Measurements from ENCODE around the gene TSEN2.
A peak's percentile ranks its signal among the peaks of the same experiment; 100 is the strongest.
"Not testable (repeated sequence)": the region's sequence is repeated elsewhere in the genome, so short reads cannot be mapped to it uniquely, and the experiment has no call there.

The TSEN2 gene

DNA sequence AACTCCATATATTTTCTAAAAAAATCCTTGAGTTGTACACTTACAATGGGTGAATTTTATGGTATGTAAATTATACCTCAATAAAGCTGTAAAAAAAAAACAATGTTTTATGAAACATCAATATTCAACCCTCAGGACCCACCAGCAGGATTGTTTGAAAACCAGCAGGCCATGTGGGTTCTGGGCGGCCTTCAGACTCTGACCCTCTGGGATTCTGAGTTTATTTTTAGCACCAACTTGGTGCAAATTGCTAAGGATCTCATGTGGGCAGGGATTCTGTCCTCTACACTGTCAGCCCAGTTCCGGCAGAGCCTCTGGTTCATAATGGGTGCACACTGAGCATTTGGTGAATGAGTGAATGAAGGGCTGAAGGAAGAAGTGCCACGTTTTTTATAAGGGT, 24.2 kb upstream of the TSEN2 start:
- DNase-seq (ENCODE audit: low spot score), result no peak
- no peak overlapping the region for H3K4me3 Mint-ChIP-seq
- no peaks in the 10 kb centered on the region for H3K27me3 Mint-ChIP-seq (ENCODE audit: low read depth)
- H3K4me1 Mint-ChIP-seq (ENCODE audit: low read depth), result peaks cover 8% of the 10 kb centered on the region
- H3K9me3 Mint-ChIP-seq, result no peaks in the 10 kb centered on the region
- no peak overlapping the region for H3K27ac Mint-ChIP-seq
- no peaks in the 10 kb centered on the region for H3K36me3 Mint-ChIP-seq (ENCODE audit: low read depth)

DNA sequence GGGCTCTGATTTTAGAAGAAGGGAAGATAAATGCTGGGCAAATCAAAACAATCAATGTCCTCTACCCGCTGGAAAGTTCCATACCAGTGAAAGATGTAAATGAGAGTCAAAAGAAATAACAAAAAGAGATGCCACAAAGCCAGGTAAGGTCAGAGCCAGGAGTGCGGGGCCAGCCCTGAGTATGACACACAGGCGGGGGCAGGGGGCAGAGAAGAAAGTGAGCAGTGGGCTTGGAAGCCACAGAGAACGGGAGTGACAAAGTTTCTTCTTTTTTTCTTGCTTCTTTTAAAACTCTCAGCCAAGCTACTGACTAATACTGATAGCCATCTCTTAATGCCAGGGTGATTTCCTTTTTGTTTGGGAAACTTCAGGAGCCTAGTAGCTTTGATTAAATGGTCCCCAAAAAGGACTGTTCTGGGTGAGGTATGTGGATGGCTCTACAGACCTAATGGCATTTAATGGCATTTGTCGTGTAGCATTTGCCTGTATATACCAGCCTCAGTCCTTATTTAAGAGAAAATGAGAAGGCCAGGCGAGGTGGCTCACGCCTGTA, 23.1 kb upstream of the TSEN2 start:
- Mint-ChIP-seq H3K9me3 (no peaks in the 10 kb centered on the region), H3K27ac (no peak overlapping the region), H3K4me3 (no peak overlapping the region), H3K27me3 (ENCODE audit: low read depth) (no peaks in the 10 kb centered on the region), H3K36me3 (ENCODE audit: low read depth) (no peaks in the 10 kb centered on the region), H3K4me1 (ENCODE audit: low read depth) (peaks cover 8% of the 10 kb centered on the region)
- DNase-seq (ENCODE audit: low spot score), result no peak

DNA sequence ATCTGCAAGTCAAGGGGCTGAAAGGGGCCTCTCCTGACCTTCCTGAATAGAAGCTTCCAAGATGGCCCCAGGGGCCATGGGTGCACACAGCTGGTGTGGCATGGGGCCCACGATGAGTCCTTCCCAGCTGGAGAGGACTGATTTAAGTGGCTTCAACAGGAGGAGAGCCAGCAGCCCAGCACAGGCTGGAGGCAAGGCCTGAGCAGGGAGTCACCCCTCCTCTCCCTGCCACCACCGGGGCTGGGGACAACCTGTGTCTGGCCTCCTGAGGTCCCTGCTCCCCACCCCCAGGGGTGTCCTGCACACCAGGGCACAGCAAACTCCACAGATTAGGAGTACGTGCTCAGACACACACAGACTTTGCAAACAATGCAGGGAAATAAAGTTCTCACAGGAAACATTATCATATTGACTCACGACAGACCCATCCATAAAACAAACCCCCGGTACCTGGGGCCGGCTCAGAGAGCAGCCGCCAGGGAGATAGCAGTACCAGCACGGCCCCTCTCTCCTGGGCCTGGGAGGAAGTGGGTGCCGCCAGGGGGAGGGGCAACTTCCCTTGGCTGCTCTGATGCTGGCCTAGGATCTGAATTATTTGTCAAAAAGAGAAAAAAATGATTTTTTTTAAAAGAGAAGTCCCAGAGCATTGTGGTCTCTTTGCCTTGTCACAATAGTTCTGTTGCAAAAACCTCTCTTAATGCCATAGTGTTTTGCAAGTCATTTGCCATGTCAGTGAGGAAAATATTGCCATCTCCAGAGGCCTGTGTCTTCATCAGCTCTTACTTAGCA, 21.9 kb upstream of the TSEN2 start:
- DNase-seq (ENCODE audit: low spot score), result no peak
- no peaks in the 10 kb centered on the region for H3K9me3 Mint-ChIP-seq
- no peak overlapping the region for H3K27ac Mint-ChIP-seq
- no peaks in the 10 kb centered on the region for H3K27me3 Mint-ChIP-seq (ENCODE audit: low read depth)
- no peak overlapping the region for H3K4me3 Mint-ChIP-seq
- H3K36me3 Mint-ChIP-seq (ENCODE audit: low read depth), result no peaks in the 10 kb centered on the region
- peaks cover 8% of the 10 kb centered on the region for H3K4me1 Mint-ChIP-seq (ENCODE audit: low read depth)

DNA sequence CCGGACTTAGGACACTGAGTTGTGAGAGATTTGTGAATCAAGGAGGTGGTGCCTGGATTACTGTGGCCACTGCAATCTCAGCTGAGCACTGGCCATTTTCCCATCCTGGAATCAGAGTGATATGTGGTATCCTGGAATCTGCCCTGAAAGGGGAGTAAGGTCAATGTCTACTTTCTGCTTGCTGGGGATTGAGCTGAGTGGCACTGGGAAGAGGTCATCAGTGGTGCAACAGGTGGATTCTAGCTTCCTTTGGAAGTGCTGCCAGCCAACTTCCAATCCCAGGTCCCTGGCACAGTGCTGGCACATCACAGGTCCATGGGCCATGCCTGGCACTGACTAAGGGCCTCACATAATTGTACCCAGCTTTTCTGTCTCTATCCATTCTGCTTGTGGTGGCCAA, 20.6 kb upstream of the TSEN2 start:
- Mint-ChIP-seq H3K9me3 (no peaks in the 10 kb centered on the region), H3K27ac (no peak overlapping the region), H3K4me3 (no peak overlapping the region), H3K36me3 (ENCODE audit: low read depth) (no peaks in the 10 kb centered on the region), H3K4me1 (ENCODE audit: low read depth) (peaks cover 8% of the 10 kb centered on the region), H3K27me3 (ENCODE audit: low read depth) (no peaks in the 10 kb centered on the region)
- DNase-seq (ENCODE audit: low spot score), result no peak

DNA sequence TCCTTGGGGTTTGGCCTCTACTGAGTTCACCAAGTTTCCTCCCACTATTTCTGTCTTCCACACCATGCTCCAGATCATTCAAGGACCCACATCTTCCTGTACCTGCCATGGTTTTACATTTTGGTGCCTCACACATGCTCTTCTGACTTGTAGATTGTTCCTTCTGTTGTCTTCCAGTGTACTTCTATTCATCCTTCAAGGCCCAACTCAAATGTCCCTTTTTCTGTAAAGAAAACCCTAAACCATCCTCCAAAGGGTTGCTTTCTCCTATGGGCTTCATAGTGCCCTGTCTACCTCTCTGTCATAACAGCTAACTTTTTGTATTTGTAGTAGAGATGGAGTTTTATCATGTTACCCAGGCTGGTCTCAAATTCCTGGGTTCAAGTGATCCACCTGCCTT, 20.1 kb upstream of the TSEN2 start:
- DNase-seq (ENCODE audit: low spot score), result no peak
- Mint-ChIP-seq H3K27ac (no peak overlapping the region), H3K9me3 (no peaks in the 10 kb centered on the region), H3K4me3 (no peak overlapping the region), H3K4me1 (ENCODE audit: low read depth) (peaks cover 8% of the 10 kb centered on the region), H3K36me3 (ENCODE audit: low read depth) (no peaks in the 10 kb centered on the region), H3K27me3 (ENCODE audit: low read depth) (no peaks in the 10 kb centered on the region)

DNA sequence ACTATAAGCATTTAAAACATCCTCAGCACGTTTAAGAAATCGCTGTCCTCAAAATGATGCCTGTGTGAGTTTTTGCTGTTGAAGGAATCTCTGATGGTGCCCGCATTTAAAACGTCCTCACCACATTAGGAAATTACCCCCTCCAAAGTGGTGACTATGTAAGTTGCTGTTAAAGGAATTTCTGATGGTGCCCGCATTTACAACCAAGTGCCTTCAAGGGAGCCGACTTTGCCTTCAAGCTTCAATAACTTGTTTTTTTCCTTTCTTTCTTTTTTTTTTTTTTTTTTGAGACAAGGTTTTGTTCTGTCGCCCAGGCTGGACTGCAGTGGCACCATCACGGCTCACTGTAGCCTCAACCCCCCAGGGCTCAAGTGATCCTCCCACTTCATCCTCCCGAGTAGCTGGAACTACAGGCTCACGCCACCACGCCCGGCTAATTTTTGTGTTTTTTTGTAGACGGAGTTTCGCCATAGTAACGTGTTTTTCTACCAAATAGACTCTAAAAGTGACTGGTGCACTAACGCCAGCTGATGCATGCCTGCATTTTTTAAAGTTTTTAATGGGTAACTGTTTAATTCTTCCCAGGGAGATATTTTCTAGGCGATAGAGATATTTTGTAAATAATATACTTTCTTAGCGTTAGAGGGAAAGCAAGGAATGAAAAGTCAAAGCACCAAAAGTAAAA, 19.0 kb upstream of the TSEN2 start:
- H3K27ac Mint-ChIP-seq, result no peak overlapping the region
- no peaks in the 10 kb centered on the region for H3K9me3 Mint-ChIP-seq
- no peaks in the 10 kb centered on the region for H3K36me3 Mint-ChIP-seq (ENCODE audit: low read depth)
- no peak overlapping the region for H3K4me3 Mint-ChIP-seq
- no peak for DNase-seq (ENCODE audit: low spot score)
- no peaks in the 10 kb centered on the region for H3K27me3 Mint-ChIP-seq (ENCODE audit: low read depth)
- peaks cover 8% of the 10 kb centered on the region for H3K4me1 Mint-ChIP-seq (ENCODE audit: low read depth)

DNA sequence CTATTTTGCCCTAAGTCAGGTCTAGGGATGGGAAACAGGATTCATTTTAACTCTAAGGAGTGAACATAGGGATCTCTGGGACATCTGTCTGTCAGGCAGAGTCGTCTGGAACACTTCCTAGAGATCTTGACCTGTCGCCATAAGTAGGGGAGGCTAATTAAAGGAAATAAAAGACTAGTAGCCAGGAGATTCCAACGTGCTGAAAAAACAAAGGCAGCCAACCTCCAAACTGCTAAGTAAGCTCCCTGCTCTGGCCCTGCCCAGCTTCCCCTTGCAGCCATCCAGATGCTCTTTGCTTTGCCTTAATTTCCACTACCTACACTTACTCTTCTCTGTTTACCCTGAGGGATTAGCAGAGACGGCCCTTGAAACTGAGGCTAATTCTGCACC, 18.4 kb upstream of the TSEN2 start:
- Mint-ChIP-seq H3K27me3 (ENCODE audit: low read depth) (no peaks in the 10 kb centered on the region), H3K27ac (no peak overlapping the region), H3K9me3 (no peaks in the 10 kb centered on the region), H3K4me3 (no peak overlapping the region), H3K4me1 (ENCODE audit: low read depth) (peaks cover 8% of the 10 kb centered on the region), H3K36me3 (ENCODE audit: low read depth) (no peaks in the 10 kb centered on the region)
- no peak for DNase-seq (ENCODE audit: low spot score)

DNA sequence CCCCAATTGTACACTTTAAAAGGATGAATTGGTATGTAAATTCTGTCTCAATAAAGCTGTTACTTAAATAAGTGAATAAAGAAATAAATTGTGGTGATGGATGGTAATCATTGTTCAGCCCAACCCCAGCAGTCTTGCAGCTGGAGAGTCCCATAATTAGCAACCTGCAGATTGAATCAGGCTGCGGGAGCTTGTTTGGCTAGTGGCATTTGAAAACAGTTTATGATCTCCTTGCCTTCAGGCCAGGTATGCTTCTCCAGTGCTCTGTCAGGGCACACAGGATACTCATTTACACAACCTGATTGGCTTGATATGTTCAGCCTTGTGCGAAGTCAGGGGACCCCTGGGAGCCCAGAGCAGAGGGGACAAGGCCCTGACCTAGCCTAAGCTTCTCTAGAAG, 16.5 kb upstream of the TSEN2 start:
- DNase-seq (ENCODE audit: low spot score), result no peak
- Mint-ChIP-seq H3K36me3 (ENCODE audit: low read depth) (no peaks in the 10 kb centered on the region), H3K4me3 (no peak overlapping the region), H3K27ac (no peak overlapping the region), H3K4me1 (ENCODE audit: low read depth) (peaks cover 7% of the 10 kb centered on the region), H3K9me3 (no peaks in the 10 kb centered on the region), H3K27me3 (ENCODE audit: low read depth) (no peaks in the 10 kb centered on the region)

DNA sequence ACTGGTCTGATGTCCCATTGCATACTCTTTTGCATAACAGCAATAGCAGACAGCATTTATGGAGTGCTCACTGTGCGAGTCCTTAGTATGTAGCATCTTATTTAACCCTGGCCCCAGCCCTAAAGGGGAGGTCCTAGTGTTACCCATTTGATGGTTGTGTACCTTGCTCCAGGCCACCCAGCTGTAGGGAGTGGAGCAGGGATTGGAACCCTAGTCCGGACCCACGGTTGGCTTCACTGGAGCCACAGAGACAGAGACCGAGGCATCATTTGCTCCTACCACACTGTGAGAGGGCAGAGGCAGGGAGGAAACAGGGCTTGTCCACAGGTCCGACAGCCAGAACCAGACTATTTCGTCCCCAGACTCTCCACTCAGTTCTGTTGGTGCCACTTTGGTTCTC, 16.0 kb upstream of the TSEN2 start:
- no peaks in the 10 kb centered on the region for H3K9me3 Mint-ChIP-seq
- H3K27ac Mint-ChIP-seq, result no peak overlapping the region
- H3K27me3 Mint-ChIP-seq (ENCODE audit: low read depth), result no peaks in the 10 kb centered on the region
- DNase-seq (ENCODE audit: low spot score), result no peak
- H3K4me3 Mint-ChIP-seq, result no peak overlapping the region
- peaks cover 4% of the 10 kb centered on the region for H3K4me1 Mint-ChIP-seq (ENCODE audit: low read depth)
- no peaks in the 10 kb centered on the region for H3K36me3 Mint-ChIP-seq (ENCODE audit: low read depth)

DNA sequence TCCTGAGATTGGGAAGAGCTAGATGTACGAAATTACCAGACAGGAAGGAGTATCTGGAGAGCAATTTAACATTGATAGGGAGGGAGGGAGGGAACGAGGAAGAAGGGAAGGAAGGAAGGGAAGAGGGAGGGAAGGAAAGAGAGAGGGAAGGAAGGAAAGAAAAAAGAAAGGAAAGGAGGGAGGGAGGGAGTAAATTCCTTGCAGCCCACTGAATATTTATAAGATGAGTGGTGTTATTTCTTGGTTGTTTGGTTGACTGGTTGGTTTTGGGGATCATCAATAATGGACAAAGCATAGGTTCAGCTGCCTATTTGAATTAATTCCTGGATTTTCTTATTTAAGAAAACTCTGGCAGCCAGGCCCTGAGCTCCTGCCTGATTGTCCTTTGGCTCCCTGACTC, 15.5 kb upstream of the TSEN2 start:
- Mint-ChIP-seq H3K27ac (no peak overlapping the region), H3K9me3 (no peaks in the 10 kb centered on the region)

DNA sequence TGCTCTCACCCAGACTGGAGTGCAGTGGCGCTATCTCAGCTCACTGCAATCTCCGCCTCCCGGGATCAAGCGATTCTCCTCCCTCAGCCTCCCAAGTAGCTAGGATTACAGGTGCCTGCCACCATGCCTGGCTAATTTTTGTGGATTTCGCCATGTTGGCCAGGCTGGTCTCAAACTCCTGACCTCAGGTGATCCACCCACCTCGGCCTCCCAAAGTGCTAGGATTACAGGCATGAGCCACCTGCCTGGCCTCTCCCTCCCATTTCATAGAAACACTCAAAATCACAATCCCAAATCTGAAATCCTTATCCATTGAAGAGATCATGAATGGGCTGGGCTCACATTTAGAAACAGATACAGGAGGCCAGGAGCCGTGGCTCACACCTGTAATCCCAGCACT, 15.1 kb upstream of the TSEN2 start:
- not testable (repeated sequence) for H3K9me3 Mint-ChIP-seq; H3K27ac Mint-ChIP-seq; H3K4me3 Mint-ChIP-seq; DNase-seq (ENCODE audit: low spot score); H3K36me3 Mint-ChIP-seq (ENCODE audit: low read depth); H3K27me3 Mint-ChIP-seq (ENCODE audit: low read depth); H3K4me1 Mint-ChIP-seq (ENCODE audit: low read depth)

More for the DNA sequence above, 15.5 kb upstream of the TSEN2 start:
- no peaks in the 10 kb centered on the region for H3K27me3 Mint-ChIP-seq (ENCODE audit: low read depth)
- no peaks in the 10 kb centered on the region for H3K36me3 Mint-ChIP-seq (ENCODE audit: low read depth)
- H3K4me1 Mint-ChIP-seq (ENCODE audit: low read depth), result peaks cover 4% of the 10 kb centered on the region
- no peak for DNase-seq (ENCODE audit: low spot score)
- H3K4me3 Mint-ChIP-seq, result no peak overlapping the region

DNA sequence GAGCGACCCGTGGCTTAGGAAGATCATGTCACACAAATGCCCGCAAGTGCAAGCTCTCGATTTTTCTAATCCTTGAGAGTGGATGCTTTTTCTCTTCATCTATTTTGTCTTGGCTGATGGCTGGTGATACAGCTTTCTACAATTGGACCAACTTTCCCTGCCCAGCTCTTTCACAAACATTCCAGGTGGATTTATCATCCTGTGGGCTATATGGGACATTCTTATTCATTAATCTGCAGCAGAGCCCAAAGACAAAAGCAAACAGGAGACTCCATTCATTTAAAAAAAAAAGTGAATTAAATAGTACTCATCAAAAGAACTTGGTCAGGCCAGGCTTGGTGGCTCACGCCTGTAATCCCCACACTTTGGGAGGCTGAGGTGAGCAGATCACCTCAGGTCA, 14.2 kb upstream of the TSEN2 start:
- no peak for DNase-seq (ENCODE audit: low spot score)
- Mint-ChIP-seq H3K9me3 (no peaks in the 10 kb centered on the region), H3K27ac (no peak overlapping the region), H3K27me3 (ENCODE audit: low read depth) (no peaks in the 10 kb centered on the region), H3K4me3 (no peak overlapping the region), H3K36me3 (ENCODE audit: low read depth) (no peaks in the 10 kb centered on the region), H3K4me1 (ENCODE audit: low read depth) (peaks cover 4% of the 10 kb centered on the region)

DNA sequence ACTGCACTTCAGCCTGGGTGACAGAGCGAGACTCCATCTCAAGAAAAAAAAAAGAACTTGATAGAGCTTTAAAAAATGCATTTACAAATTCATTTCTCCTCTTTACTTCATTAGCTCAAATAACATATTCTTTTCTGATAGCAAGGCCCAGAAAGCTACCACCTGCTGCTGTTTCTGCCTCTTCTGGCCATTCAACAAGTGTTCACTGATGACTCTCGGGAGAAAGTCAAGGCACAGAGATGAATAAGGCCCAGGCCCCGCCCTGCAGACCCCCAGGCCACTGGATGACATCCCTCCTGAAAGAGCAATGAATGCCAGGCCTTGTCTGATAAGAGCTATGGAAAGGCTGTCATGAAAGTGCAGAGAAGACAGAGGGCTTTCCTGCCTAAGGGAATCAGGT, 13.6 kb upstream of the TSEN2 start:
- H3K36me3 Mint-ChIP-seq (ENCODE audit: low read depth), result no peaks in the 10 kb centered on the region
- no peak for DNase-seq (ENCODE audit: low spot score)
- no peak overlapping the region for H3K4me3 Mint-ChIP-seq
- H3K27me3 Mint-ChIP-seq (ENCODE audit: low read depth), result no peaks in the 10 kb centered on the region
- H3K27ac Mint-ChIP-seq, result no peak overlapping the region
- H3K4me1 Mint-ChIP-seq (ENCODE audit: low read depth), result peaks cover 4% of the 10 kb centered on the region
- H3K9me3 Mint-ChIP-seq, result no peaks in the 10 kb centered on the region

DNA sequence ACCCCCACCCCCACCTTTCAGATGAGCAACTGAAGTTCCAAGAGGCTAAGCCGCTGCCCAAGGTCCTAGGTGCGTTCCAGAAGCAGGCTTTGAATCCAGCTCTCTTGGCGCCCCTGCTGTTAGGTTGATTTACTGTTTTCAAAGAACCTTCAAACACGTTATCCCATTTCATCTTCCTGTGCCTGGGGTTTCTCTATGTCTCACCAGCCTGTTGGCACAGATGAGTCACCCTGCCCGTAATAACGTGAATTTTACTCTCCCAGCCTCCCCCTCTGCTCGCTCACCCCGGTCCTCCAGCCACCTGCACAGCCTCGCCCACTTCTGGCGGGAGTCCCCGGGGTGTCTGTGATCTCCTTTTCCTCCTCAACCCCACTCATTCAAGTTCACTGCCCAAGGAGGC, 13.0 kb upstream of the TSEN2 start:
- Mint-ChIP-seq H3K27ac (no peak overlapping the region), H3K4me3 (no peak overlapping the region)
- peak; percentile 73 for DNase-seq (ENCODE audit: low spot score)

More for the DNA sequence above, 13.0 kb upstream of the TSEN2 start:
- Mint-ChIP-seq H3K27me3 (ENCODE audit: low read depth) (no peaks in the 10 kb centered on the region), H3K4me1 (ENCODE audit: low read depth) (peaks cover 4% of the 10 kb centered on the region), H3K9me3 (no peaks in the 10 kb centered on the region), H3K36me3 (ENCODE audit: low read depth) (no peaks in the 10 kb centered on the region)

All from T-helper 2 cell treated with Interferon-gamma antibody and Interleukin-4, amounts not matched to agents 5 μg/mL and 100 μg/mL, for 36 hours (primary cell).